ENCODE data around the gene RC3H1. TPM values are rescaled to one million over a fixed set of nuclear protein-coding genes. Genes with fewer than 3 reads are reported as not detected.

The RC3H1 gene
- total and polyA plus RNA-seq, 10 of the 15 experiments (the other 5 are each of a cell fraction or from before 2014, with no cell fraction given), result 1.4 to 33.9 (median 11.8) TPM

GRCh38 chr1:174036798-174037197 lies 14.6 kb upstream of the RC3H1 start (continued):
- TF ChIP-seq NKRF (conservative IDR thresholded peaks at IDR 0.05), result no peak
- TF ChIP-seq TAF1 (IDR thresholded peaks at IDR 0.05; ENCODE audit: borderline replicate concordance, low read depth, low read length), result no peak
- TF ChIP-seq STAT3 (IDR thresholded peaks at IDR 0.05; ENCODE audit: low read depth, low read length), result no peak

GRCh38 chr1:174036204-174036603 lies 14.0 kb upstream of the RC3H1 start:
- BruUV-seq (replicated peaks), result no TSS peak

More at GRCh38 chr1:174036204-174036603, 14.0 kb upstream of the RC3H1 start:
- in situ Hi-C loops (cut with MboI) (no loop called here), intact Hi-C loops (cut with micrococcal nuclease; ENCODE audit: unreplicated experiment) (no loop called here)
- WGBS (ENCODE audit: insufficient coverage, insufficient replicate concordance, low lambda C conversion rate, missing lambda C conversion rate), result 89% methylated on average over 2 of the region's 2 CpGs
- FAIRE-seq, result no peak
- Histone ChIP-seq H2AFZ (ENCODE audit: control insufficient read depth, low read depth, low read length) (no peak overlapping the region), H3K79me2 (ENCODE audit: control insufficient read depth, insufficient read depth, low read length) (no peaks in the 10 kb centered on the region), H3K27ac (ENCODE audit: control insufficient read depth, insufficient read depth) (no peak overlapping the region), H3K36me3 (ENCODE audit: control insufficient read depth in 2 of 2, insufficient read depth in 2 of 2, low read length in 1 of 2) (no peaks in the 10 kb centered on the region), H3K27me3 (replicated peaks in 1 of 2; ENCODE audit: control insufficient read depth in 2 of 2, insufficient read depth in 2 of 2, low read length in 1 of 2) (no peaks in the 10 kb centered on the region), H3K4me1 (ENCODE audit: control insufficient read depth, insufficient read depth, low read length) (no peaks in the 10 kb centered on the region), H3K9ac (ENCODE audit: control insufficient read depth, insufficient read depth, low read length) (no peak overlapping the region), H3K4me3 (no peak overlapping the region), H3K9me3 (replicated peaks; ENCODE audit: control insufficient read depth, insufficient read depth, low read length) (no peaks in the 10 kb centered on the region), H4K20me1 (ENCODE audit: control insufficient read depth, insufficient read depth) (no peaks in the 10 kb centered on the region), H3K4me2 (ENCODE audit: control insufficient read depth, insufficient read depth) (no peak overlapping the region)
- ChIA-PET SMC1A (ENCODE audit: uncharacterized antibody, unreplicated experiment) (interaction anchor here (1.1 kb wide), 1 partner anchor 10 kb away, joined by 4 read pairs; no protein-coding TSS in a partner anchor), RAD21 (ENCODE audit: unreplicated experiment) (no interaction called here), CTCF (interaction anchor here (0.6 kb wide), 2 partner anchors 9 to 679 kb away, joined by 3 to 4 read pairs; no protein-coding TSS in a partner anchor), POLR2A (interaction anchor here (0.6 kb wide), 1 partner anchor 607 kb away, joined by 3 read pairs; no protein-coding TSS in a partner anchor)
- no peak for DNase-seq (ENCODE audit: low read depth, low spot score)
- TF ChIP-seq MLLT1 (IDR thresholded peaks at IDR 0.05), result no peak
- no peak for ATAC-seq
